OCI-LY3 (cell line): Measurements from ENCODE around the gene SPATS1.

ENCODE experiments used
- H2AFZ ChIP-seq: fragments of 200-600, 300-600 bp; shearing (Covaris generic); 2 replicates; pipeline ENCODE4 v1.6.0; 2014; ENCODE audit warnings: antibody characterized with exemption, low read depth, low read length
- H3K27ac ChIP-seq: fragments of 200-600, 300-600 bp; sonication (generic); 2 replicates; pipeline ENCODE4 v1.5.1; 2014; ENCODE audit warnings: mild to moderate bottlenecking, low read length, moderate library complexity, mixed read lengths
- H3K27me3 ChIP-seq: fragments of 200-600, 300-600 bp; sonication (generic); 2 replicates; pipeline ENCODE4 v1.6.1; 2014; ENCODE audit warnings: low read depth, low read length, mixed read lengths
- H3K36me3 ChIP-seq: fragments of 200-600, 300-600 bp; sonication (generic); replicated peaks from 2 replicates; pipeline ENCODE3; 2014; ENCODE audit warnings: low read depth, low read length, mixed read lengths
- H3K4me1 ChIP-seq: fragments of 300-600, 200-600 bp; sonication (generic); 2 replicates; pipeline ENCODE4 v1.6.1; 2014; ENCODE audit warnings: low read length, mixed read lengths
- H3K4me2 ChIP-seq: fragments of 200-600, 300-600 bp; sonication (generic); 2 replicates; pipeline ENCODE4 v1.6.1; 2014; ENCODE audit warnings: low read length, mixed read lengths
- H3K4me3 ChIP-seq: fragments of 300-600, 200-600 bp; sonication (generic); 2 replicates; pipeline ENCODE4 v1.5.1; 2014; ENCODE audit warnings: antibody characterized with exemption, mild to moderate bottlenecking, low read length, moderate library complexity
- H3K79me2 ChIP-seq: fragments of 300-600, 200-600 bp; shearing (Covaris generic); 2 replicates; pipeline ENCODE4 v1.6.1; 2014; ENCODE audit warnings: mild to moderate bottlenecking, low read length, mixed read lengths
- H3K9ac ChIP-seq: fragments of 300-600, 200-600 bp; shearing (Covaris generic); 2 replicates; pipeline ENCODE4 v1.6.0; 2014; ENCODE audit warnings: mild to moderate bottlenecking, low read length, moderate library complexity
- H3K9me3 ChIP-seq: fragments of 200-600, 300-600 bp; shearing (Covaris generic); 2 replicates; pipeline ENCODE4 v1.6.1; 2014; ENCODE audit warnings: low read length, mixed read lengths; ENCODE audit not compliant: insufficient read depth
- H4K20me1 ChIP-seq: fragments of 200-600, 300-600 bp; sonication (generic); 2 replicates; pipeline ENCODE4 v1.6.1; 2016; ENCODE audit warnings: low read length, mixed read lengths; ENCODE audit not compliant: insufficient read depth
- CTCF ChIP-seq: fragments of 200-600, 300-600 bp; sonication (generic); IDR thresholded peaks from 2 replicates; pipeline ENCODE4 v1.5.1; 2014; ENCODE audit warnings: antibody characterized with exemption, low read length, low read depth
- EZH2phosphoT487 ChIP-seq: fragments of 200-600 bp; shearing (Covaris generic); IDR thresholded peaks from 2 replicates; pipeline ENCODE4 v1.6.1; 2018; ENCODE audit warnings: antibody characterized with exemption, mixed run types, low read depth

Gene SPATS1

GRCh38 chr6:44333942-44334341 lies 8.5 kb upstream of the SPATS1 start:
- TF ChIP-seq CTCF (no peak), EZH2phosphoT487 (no peak)
- Histone ChIP-seq H3K9me3 (no peaks in the 10 kb centered on the region), H4K20me1 (no peaks in the 10 kb centered on the region), H3K27ac (no peak overlapping the region), H3K27me3 (peaks cover 14% of the 10 kb centered on the region), H2AFZ (no peak overlapping the region), H3K4me1 (no peaks in the 10 kb centered on the region), H3K36me3 (no peaks in the 10 kb centered on the region), H3K79me2 (no peaks in the 10 kb centered on the region), H3K9ac (no peak overlapping the region), H3K4me3 (no peak overlapping the region), H3K4me2 (no peak overlapping the region)

GRCh38 chr6:44335631-44336030 lies 6.8 kb upstream of the SPATS1 start:
- H2AFZ ChIP-seq: no peak overlapping the region
- no peak overlapping the region for H3K27ac ChIP-seq
- TF ChIP-seq CTCF: no peak
- TF ChIP-seq EZH2phosphoT487: no peak
- no peaks in the 10 kb centered on the region for H4K20me1 ChIP-seq
- H3K9ac ChIP-seq: no peak overlapping the region
- no peaks in the 10 kb centered on the region for H3K79me2 ChIP-seq
- no peaks in the 10 kb centered on the region for H3K9me3 ChIP-seq
- no peak overlapping the region for H3K4me3 ChIP-seq
- H3K27me3 ChIP-seq: no peaks in the 10 kb centered on the region
- no peaks in the 10 kb centered on the region for H3K36me3 ChIP-seq
- H3K4me1 ChIP-seq: no peaks in the 10 kb centered on the region
- H3K4me2 ChIP-seq: no peak overlapping the region

DNA sequence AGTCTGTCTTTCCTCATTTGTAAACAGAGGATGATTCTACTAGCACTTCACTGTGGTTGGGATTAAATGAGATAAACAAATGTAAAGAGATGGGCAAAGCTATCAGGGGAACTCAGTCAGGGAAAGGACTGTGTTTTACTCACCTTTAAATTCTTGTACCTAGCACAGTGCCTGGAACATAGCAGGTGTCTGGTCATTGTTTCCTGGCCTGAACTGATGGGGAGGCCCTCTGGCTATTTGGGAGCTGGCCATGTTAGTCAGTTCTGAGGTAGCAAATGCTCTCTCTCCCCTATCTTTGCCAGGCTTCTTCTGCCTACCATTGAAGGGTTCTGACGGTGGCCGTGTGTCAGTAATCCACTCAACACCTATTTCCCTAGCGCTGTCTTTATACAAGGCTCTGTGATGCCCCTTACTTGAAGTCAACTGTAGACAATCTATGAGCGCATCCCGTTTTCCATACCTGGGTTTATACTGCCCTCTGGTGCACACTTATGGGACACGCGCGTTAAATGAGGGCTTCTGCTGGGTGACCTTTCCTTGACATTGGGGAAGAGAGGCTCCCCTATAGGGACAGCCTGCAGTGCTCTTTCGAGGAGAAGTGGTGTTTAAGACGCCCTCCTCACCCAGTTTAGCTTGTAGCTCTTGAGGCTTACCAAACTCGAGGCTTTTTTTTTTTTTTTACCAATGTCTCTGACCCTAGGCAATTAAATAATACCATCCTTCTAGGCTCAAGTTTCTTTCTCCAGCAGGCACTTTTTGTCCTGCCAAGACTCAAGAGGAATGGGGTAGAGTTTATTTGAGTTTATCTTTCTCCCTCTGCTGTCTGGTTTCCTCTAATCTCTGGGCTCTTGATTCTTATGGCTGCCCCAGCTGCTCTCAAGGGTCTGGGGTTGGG lies 4.0 kb upstream of the SPATS1 start:
- H3K27me3 ChIP-seq: peaks cover 8% of the 10 kb centered on the region
- H2AFZ ChIP-seq: no peak overlapping the region
- no peaks in the 10 kb centered on the region for H4K20me1 ChIP-seq
- H3K4me3 ChIP-seq: no peak overlapping the region
- no peaks in the 10 kb centered on the region for H3K36me3 ChIP-seq
- no peaks in the 10 kb centered on the region for H3K9me3 ChIP-seq
- TF ChIP-seq EZH2phosphoT487 (no peak), CTCF (peak; percentile 91)
- no peaks in the 10 kb centered on the region for H3K79me2 ChIP-seq
- peaks cover 3% of the 10 kb centered on the region; the same call in 1 of the 2 replicates for H3K4me1 ChIP-seq
- H3K27ac ChIP-seq: no peak overlapping the region
- H3K9ac ChIP-seq: no peak overlapping the region
- H3K4me2 ChIP-seq: no peak overlapping the region

GRCh38 chr6:44339301-44339700 lies 3.1 kb upstream of the SPATS1 start:
- Histone ChIP-seq H2AFZ (no peak overlapping the region), H3K27ac (no peak overlapping the region), H3K36me3 (no peaks in the 10 kb centered on the region), H3K9ac (no peak overlapping the region), H3K27me3 (peaks cover 16% of the 10 kb centered on the region), H3K4me1 (peaks cover 7% of the 10 kb centered on the region; the same call in 1 of the 2 replicates), H3K9me3 (no peaks in the 10 kb centered on the region), H4K20me1 (no peaks in the 10 kb centered on the region), H3K4me2 (no peak overlapping the region), H3K79me2 (no peaks in the 10 kb centered on the region), H3K4me3 (no peak overlapping the region)
- TF ChIP-seq EZH2phosphoT487: no peak
